HT1080 (cell line): ENCODE data around the gene MYO9B. TPM values are rescaled to one million over a fixed set of nuclear protein-coding genes. Genes with fewer than 3 reads are reported as not detected.
A peak's percentile ranks its signal among the peaks of the same experiment; 100 is the strongest.
"Not testable (repeated sequence)": the region's sequence is repeated elsewhere in the genome, so short reads cannot be mapped to it uniquely, and the experiment has no call there.

Source experiments
- DNase-seq: peaks from one replicate; pipeline ENCODE4 v3.0.0-alpha.2; 2015; ENCODE audit warnings: low read depth
- total RNA-seq: library from RNA; depleted of rRNA; stranded (reverse); fragments of >200 nt; shearing (Covaris generic); gene quantifications from 2 replicates; pipeline ENCODE4 v1.2.3, GENCODE V29; 2014

MYO9B gene
- total RNA-seq, 1 experiment from 2014 or later = 30.8 TPM

DNA sequence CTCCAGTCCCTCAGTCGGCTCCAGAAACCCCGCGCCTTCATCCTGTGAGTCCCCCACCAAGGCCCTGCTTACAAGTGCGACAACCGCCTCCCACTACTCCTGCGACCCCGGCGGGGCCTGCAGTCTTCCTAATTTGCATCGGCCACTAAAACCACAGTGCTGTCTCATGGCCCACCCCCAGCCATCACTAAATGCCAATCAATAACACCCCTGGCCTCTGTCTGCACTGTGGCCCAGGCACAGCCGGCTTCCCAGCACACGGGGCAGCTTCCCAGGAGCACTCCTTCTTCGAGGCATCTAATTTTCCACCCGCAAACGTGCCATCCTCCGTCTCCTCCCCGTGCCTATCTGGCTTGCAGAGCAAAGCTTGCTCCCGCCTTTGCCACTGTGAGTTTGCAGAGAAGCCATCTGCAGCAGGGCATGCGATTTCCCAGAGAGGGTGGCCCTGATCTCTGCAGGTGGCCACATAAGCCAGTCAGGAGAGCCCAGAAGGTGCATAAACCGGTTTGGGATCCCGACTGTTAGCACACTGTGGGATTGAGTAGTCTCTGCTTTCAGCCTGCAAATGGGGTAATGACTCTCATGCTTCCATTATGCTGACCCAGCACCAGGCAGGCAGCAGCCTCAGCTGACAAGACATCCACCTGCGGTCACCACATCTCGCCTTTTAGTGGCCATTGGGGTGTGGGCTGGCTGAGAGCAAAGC, 105.6 kb downstream of the MYO9B start:
- no peak for DNase-seq

GRCh38 chr19:17183271-17183761, 107.7 kb downstream of the MYO9B start:
- no peak for DNase-seq

- DNase-seq = no peak
Measured at GRCh38 chr19:17183858-17184321, 108.3 kb downstream of the MYO9B start.

GRCh38 chr19:17184371-17184841, 108.8 kb downstream of the MYO9B start:
- no peak for DNase-seq

DNA sequence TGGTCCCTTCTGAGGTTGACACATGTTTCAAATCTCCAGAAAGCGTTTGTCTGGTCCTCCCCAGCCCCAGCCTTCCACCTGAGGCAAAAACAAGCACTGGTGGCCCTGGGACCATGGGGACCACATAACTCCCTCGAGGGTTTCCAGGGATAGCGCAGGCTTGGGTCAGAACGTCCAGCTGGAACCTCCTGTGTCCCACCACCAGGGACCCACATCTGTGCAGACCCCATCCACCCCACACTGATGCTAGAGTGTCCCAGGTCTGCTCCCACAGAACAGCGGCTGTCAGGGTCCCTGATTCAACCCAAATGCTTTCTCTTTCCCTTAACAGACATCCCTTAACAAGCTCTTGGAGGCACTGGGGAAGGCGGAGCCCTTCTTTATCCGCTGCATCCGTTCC, 110.0 kb downstream of the MYO9B start:
- DNase-seq = no peak

DNA sequence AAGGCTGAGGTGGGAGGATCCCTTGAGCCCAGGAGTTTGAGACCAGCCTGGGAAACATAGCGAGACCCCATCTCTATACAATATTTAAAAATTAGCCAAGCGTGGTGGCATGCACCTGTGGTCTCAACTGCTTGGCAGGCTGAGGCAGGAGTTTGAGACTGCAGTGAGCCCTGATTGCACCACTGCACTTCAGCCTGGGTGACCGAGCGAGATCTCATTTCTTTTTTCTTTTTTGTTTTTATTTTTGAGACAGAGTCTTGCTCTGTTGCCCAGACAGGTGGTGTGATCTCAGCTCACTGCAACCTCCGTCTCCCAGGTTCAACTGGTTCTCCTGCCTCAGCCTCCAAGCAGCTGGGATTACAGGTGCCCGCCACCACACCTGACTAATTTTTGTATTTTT, 116.2 kb downstream of the MYO9B start:
- DNase-seq = not testable (repeated sequence)

DNA sequence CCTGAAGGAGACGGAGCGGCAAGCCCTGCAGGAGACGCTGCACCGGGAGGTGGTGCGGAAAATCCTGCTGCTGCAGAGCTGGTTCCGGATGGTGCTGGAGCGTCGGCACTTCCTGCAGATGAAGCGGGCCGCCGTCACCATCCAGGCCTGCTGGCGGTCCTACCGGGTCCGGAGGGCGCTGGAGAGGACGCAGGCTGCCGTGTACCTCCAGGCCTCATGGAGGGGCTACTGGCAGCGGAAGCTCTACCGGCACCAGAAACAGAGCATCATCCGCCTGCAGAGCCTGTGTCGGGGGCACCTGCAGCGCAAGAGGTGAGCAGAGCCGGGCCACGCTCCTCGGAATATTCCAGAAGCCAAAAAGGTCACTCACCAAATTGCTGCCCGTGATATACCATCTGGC, 117.2 kb downstream of the MYO9B start:
- DNase-seq = no peak

DNA sequence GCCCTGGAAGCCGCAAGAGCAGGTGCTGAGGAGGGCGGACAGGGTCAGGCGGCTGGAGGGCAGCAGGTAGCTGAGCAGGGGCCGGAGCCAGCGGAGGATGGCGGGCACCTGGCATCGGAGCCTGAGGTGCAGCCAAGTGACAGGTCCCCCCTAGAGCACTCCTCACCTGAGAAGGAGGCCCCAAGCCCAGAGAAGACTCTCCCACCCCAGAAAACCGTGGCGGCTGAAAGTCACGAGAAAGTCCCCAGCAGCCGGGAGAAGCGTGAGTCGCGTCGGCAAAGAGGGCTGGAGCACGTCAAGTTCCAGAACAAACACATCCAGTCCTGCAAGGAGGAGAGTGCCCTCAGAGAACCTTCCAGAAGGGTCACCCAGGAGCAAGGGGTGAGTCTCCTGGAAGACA, 119.0 kb downstream of the MYO9B start:
- DNase-seq = no peak

GRCh38 chr19:17195106-17195505, 119.5 kb downstream of the MYO9B start:
- no peak for DNase-seq

DNA sequence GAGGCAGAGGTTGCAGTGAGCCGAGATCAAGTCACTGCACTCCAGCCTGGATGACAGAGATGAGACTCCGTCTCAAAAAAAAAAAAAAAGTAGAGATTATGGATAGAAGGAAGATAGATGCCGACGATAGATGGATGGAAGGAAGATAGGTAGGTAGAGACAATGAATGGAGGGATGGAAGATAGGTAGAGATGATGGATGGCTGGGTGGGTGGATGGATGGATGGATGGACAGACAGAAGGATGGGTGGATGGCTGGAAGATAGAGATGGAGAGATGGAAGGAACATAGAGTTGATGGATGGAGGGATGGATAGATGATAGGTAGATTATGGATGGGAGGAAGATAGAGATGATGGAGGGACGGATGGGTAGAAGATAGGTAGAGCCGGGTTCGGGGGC, 121.0 kb downstream of the MYO9B start:
- no peak for DNase-seq

DNA sequence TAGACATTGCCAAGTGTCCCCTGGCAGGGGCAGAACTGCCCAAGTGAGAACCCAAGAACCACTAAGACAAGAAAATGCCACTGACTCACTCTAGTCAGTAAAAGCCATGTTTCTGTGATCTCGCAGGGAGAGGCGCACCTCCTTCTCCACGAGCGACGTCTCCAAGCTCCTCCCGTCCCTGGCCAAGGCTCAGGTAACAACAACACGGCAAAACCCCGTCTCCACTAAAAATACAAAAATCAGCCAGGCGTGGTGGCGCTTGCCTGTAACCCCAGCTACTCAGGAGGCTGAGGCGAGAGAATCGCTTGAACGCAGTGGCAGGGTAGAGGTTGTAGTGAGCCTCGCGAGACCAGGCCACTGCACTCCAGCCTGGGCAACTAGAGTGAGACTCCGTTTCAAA, 122.1 kb downstream of the MYO9B start:
- DNase-seq = no peak

GRCh38 chr19:17200408-17201079, 125.0 kb downstream of the MYO9B start:
- no peak for DNase-seq

GRCh38 chr19:17202249-17202648, 126.7 kb downstream of the MYO9B start:
- no peak for DNase-seq

DNA sequence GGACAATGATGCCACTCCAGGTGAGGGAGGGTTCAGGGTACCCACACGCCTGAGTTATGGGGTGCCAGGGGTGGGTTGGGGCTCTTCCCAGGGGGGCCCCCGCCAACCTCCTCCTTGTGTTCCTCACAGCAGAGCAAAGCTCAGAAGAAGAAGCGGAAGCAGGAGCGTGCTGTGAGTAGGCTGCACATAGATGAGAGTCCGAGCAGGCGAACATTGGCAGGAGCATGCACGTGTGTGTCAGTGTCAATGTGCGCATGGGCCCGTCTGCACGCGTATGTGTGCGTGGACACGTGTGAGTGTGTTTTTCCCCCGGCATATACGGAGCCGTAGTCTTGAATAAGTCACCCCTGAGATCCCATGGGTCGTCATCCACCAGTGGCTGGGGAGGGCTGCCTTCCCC, 127.1 kb downstream of the MYO9B start:
- no peak for DNase-seq

DNA sequence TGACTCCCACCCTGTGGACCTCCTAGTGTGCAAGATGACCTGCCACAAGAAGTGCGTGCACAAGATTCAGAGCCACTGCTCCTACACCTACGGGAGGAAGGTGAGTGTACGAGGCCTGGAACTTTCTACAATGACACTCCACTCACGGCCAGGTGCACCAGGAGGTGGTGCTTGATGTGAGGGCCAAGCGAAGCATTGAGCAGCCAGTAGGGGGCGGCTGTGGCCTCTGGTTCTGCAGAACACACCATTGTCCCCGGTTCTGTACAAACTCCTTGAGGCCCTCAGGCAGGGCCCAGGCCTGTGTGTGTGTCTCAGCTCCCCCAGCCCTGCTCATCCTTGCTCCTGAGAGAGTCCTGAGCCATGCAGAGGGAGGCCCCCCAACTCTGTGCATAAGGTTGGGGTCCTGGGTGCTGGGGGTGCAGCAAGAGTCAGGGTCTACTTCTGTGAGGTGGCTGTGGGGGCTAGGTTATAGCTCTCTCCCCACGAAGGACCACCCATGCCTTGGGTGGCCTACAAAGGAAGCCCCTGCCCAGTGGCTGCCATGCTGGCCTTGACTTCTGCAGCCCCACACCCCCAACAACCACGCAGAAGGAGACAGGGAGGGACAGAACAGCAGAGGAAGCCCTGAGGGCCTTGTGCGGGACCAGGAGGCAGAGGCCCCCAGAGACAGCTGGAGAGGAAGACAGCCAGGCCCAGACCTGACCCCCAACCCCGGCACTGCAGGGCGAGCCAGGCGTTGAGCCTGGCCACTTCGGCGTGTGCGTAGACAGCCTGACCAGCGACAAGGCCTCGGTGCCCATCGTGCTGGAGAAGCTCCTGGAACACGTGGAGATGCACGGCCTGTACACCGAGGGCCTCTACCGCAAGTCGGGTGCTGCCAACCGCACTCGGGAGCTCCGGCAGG, 129.9 kb downstream of the MYO9B start:
- DNase-seq = peak; percentile 41

DNA sequence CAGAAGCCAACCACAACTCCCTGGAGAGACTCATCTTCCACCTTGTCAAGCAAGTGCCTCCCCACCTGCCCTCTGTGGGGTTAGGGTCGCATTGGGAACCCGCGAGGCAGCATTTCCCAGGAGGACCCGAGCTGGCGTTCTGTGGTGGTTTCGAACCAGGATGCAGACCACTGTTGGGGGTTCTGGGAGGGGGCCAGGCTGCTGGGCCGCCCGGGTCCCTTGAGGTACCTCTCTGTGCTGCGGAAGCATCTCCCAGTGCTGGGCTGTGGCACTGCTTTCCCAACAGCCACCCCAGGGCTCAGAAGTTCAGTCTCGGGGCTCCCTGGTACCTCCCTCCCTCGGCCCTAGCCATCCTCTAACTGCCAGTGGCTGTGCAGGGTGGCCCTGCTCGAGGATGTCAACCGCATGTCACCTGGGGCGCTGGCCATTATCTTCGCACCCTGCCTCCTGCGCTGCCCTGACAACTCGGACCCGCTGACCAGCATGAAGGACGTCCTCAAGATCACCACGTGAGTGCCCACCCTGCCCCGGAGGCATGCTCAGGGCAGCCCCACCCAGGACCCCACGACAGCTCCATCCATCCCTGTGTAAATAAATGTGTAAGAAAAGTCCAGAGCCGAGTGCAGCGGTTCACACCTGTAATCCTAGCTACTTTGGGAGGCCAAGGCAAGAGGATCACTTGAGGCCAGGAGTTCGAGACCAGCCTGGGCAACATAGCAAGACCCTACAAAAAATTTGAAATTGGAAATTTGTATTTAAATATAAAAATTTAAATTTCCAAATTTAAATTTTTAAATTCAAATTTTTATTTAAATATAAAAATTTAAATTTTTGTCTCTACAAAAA, 131.4 kb downstream of the MYO9B start:
- DNase-seq = no peak

GRCh38 chr19:17209126-17210036, 133.8 kb downstream of the MYO9B start:
- DNase-seq = peak; percentile 59

DNA sequence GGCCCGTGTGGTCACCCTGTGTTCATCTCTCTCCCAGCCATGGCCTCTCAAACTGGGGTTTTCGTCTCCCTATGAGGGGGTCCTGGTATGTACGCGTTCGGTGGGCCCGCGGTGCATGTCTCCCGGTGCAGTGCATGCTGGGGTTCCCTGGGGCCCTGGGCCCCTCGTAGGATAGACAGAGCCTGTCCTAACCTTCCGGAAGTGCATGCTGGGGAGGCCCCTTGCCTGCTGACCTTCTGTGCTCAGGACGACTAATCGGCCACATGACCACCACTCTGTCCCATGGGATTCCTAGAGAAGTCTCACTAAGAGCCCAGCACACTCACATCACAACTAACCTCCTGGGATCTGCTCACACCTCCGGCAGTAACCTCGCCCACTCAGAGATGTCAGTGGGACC, 134.7 kb downstream of the MYO9B start:
- no peak for DNase-seq

- DNase-seq = no peak
Measured at GRCh38 chr19:17211547-17212446, 136.2 kb downstream of the MYO9B start.
